MG63 (cell line): ENCODE results near the gene IGFBP5. TPM values are rescaled to one million over a fixed set of nuclear protein-coding genes. Genes with fewer than 3 reads are reported as not detected.

Experiments
- DNase-seq: peaks from one replicate; pipeline ENCODE4 v3.0.0-alpha.2; 2020
- H3K27me3 ChIP-seq: fragments of 250-450 bp; sonication (Bioruptor Pico); 2 replicates; pipeline ENCODE4 v1.5.1; 2020; ENCODE audit warnings: mild to moderate bottlenecking, moderate library complexity
- H3K36me3 ChIP-seq: fragments of 250-450 bp; sonication (Bioruptor Pico); 2 replicates; pipeline ENCODE4 v1.5.1; 2020; ENCODE audit warnings: mild to moderate bottlenecking, moderate library complexity
- H3K4me3 ChIP-seq: fragments of 250-450 bp; sonication (Bioruptor Pico); 2 replicates; pipeline ENCODE4 v1.5.1; 2020; ENCODE audit warnings: mild to moderate bottlenecking, moderate library complexity
- H3K9me3 ChIP-seq: fragments of 250-450 bp; sonication (Bioruptor Pico); 2 replicates; pipeline ENCODE4 v1.5.1; 2020; ENCODE audit warnings: mild to moderate bottlenecking, moderate library complexity
- total RNA-seq: library from RNA; depleted of rRNA; stranded (reverse); fragments of >200 nt; shearing (Covaris generic); gene quantifications from 2 replicates; pipeline ENCODE4 v1.2.3, GENCODE V29; 2014; ENCODE audit warnings: low replicate concordance

The IGFBP5 gene
- total RNA-seq, 1 experiment from 2014 or later, result 1.8 TPM

DNA sequence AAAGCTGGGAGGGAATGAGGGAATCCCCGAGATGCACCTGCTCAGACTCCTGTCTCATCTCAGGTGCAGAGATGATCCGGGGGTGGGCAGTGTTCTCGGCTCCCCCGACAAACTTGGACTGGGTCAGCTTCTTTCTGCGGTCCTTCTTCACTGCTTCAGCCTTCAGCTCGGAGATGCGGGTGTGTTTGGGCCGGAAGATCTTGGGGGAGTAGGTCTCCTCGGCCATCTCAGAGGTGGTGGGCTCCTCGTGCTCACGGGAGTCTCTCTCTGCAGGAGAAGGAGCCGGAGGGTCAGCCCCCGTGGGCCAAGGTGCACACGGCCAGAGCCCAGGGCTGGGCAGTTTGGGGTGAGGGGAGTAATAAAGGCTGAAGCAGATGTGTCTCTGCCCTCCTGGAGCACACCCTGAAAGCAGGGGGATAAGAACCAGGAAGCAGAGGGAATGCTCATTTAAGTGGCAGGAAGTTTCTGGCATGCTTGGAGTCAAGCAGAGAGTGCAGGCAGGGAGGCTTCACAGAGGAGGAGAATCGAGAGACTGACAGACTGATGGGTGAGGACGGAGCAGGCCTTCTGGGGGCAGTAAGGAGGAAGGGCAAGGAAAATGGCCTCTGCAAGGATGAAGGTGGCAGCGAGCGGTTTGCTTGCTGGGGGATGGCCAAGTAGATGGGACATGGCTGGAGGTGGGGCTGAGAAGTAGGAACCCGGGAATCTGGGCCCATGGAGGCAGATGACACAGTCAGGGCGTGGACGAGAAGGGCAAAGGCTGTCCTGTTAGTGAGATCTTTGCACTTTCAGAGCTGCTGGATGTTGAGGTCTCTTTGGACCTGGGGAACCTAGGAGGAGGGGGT, 16.3 kb downstream of the IGFBP5 start:
- no peak for DNase-seq
- Histone ChIP-seq H3K4me3 (no peak overlapping the region), H3K36me3 (no peaks in the 10 kb centered on the region), H3K27me3 (no peaks in the 10 kb centered on the region), H3K9me3 (no peaks in the 10 kb centered on the region)

DNA sequence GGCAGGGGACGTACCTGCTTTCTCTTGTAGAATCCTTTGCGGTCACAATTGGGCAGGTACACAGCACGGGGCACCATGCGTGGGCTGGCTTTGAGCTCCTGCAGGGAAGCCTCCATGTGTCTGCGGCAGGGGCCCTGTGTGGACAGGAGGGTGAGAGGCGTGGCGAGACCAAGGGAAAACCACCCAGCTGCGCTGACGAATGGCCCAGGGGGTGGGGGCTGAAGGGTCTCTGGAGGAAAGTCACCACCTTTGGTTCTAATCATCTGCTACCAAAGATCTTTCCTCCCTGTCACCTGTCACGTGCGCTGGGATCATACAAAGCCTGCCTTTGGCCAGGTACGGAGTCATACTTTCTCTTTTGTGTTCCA, 17.3 kb downstream of the IGFBP5 start:
- no peaks in the 10 kb centered on the region for H3K36me3 ChIP-seq
- no peaks in the 10 kb centered on the region for H3K27me3 ChIP-seq
- DNase-seq, result no peak
- no peak overlapping the region for H3K4me3 ChIP-seq
- no peaks in the 10 kb centered on the region for H3K9me3 ChIP-seq

DNA sequence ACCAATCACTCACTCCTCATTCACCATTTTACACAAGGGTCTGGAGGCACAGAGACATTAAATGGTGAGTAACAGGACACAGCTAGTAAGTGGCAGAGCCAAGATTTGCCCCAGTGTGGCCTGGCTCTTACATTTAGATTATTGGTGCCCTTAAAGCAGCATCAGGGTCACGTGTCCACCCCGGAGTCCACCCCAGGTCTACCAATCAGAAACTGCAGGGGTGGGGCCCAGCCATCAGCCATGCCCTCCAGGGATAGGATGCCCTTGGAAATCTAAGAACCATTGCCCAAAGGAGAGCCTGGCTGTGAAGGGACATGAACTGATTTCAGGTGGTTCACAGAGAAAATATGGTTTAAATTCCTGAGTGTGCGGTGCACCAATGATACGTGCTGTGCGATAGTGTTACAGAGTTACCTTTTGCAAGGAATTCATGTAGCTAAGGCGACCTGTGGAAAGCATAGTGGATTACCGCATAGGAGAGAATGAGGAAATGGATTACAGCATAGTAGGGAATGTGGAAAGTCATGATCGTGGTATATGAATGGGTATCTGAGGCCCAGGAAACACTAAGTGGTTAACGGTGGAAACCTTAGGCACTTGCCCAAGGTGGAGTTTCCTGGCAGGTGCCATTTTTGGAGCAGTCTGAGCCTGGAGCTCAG, 17.8 kb downstream of the IGFBP5 start:
- Histone ChIP-seq H3K27me3 (no peaks in the 10 kb centered on the region), H3K9me3 (no peaks in the 10 kb centered on the region), H3K4me3 (no peak overlapping the region), H3K36me3 (no peaks in the 10 kb centered on the region)
- DNase-seq, result no peak

DNA sequence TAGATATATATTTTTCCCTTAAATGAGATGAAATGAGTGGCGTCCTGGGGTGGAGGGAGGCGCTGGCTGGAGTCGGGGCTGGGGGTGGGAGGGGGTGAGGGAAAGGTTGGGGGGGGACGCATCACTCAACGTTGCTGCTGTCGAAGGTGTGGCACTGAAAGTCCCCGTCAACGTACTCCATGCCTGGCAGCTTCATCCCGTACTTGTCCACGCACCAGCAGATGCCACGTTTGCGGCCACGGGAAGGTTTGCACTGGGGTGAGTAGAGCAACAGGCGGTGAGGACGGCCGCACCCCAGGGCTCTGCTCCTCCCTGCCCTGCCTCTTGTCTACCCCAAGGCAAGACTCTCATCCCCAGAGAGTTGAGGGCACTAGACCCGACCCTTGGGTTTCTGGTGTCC, 18.7 kb downstream of the IGFBP5 start:
- no peaks in the 10 kb centered on the region for H3K27me3 ChIP-seq
- no peaks in the 10 kb centered on the region for H3K36me3 ChIP-seq
- H3K9me3 ChIP-seq, result no peaks in the 10 kb centered on the region
- no peak for DNase-seq
- no peak overlapping the region for H3K4me3 ChIP-seq

DNA sequence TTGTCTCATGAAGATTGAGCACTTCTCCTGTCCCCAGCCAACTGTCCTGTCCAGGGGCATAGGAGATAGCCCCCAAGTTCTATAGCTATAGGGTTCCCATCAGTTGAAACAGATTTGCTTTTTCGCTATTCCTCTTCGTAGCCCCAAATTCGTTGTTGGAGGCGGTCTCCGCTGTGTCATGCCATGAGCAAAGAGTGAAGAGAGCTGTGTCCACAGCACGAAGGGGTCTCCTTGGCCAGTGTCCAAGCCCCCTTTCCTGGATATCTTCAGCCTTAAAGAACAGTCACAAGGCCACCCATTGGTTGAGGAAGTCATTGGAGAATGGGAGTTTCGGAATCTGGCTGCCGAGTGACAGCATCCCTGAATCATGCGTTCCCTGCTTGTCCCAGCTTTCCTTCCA, 21.0 kb downstream of the IGFBP5 start:
- DNase-seq, result no peak
- H3K36me3 ChIP-seq, result no peaks in the 10 kb centered on the region
- no peaks in the 10 kb centered on the region for H3K9me3 ChIP-seq
- H3K27me3 ChIP-seq, result no peaks in the 10 kb centered on the region
- H3K4me3 ChIP-seq, result no peak overlapping the region

DNA sequence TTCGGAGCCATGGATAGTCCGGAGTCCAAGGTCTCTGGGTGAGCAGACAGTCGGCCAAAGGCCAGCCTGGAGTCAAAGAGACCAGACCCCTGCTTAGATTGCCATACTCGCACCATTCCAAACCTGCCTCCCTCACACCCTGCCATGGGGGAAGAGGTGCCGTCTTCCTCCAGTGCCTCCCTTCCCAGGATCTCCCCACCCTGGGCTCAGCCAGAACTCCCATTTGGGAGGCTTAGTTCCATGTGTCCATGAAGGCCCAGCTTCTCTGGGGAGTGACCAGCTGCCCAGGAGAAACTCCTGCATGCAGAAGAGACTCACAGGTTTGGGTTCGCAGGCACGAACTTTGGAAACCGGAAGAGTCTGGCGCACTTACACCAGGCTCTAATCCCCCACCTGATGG, 21.7 kb downstream of the IGFBP5 start:
- Histone ChIP-seq H3K36me3 (no peaks in the 10 kb centered on the region), H3K4me3 (no peak overlapping the region), H3K27me3 (no peaks in the 10 kb centered on the region), H3K9me3 (no peaks in the 10 kb centered on the region)
- no peak for DNase-seq

DNA sequence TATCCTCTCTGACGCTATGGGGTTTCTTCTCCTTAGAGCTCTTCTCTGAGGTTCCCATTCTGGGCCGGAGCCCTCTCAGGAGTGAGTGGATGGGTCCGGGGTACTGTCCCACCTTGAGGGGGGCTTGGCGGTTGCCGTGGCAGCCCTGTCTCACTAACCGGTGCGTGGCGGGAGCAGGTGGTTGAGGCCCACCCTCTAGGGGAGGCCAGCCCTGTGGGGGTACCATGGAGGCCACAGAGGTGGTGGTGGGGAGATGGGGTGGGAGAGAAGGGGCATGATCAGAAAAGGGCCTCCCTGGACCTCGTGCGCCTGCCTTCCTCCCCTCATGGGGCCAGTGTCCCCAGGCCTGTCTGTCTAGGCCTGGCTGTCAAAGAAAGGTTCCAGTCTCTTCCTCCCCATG, 22.3 kb downstream of the IGFBP5 start:
- Histone ChIP-seq H3K36me3 (no peaks in the 10 kb centered on the region), H3K9me3 (no peaks in the 10 kb centered on the region), H3K27me3 (no peaks in the 10 kb centered on the region), H3K4me3 (no peak overlapping the region)
- no peak for DNase-seq

DNA sequence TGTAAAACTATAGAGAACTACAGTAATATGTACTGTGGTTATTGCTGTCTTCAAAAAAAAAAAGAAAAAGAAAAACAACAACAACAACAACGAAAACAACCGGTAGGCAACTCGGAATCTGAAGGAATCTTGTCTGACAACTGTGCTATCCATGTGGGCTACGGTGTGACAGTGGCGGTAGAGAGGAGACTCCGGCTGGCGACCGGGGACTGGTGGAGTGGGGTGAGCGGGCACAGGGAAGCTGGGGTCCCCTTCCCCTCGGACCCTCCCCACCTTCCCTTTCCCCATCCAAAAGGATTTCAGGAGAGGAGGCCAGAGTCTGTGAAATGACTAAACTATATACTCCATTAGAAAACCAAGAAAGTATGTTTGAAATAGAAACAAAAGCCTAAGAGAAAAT, 22.9 kb downstream of the IGFBP5 start:
- DNase-seq, result no peak
- H3K36me3 ChIP-seq, result no peaks in the 10 kb centered on the region
- H3K9me3 ChIP-seq, result no peaks in the 10 kb centered on the region
- H3K27me3 ChIP-seq, result no peaks in the 10 kb centered on the region
- no peak overlapping the region for H3K4me3 ChIP-seq

DNA sequence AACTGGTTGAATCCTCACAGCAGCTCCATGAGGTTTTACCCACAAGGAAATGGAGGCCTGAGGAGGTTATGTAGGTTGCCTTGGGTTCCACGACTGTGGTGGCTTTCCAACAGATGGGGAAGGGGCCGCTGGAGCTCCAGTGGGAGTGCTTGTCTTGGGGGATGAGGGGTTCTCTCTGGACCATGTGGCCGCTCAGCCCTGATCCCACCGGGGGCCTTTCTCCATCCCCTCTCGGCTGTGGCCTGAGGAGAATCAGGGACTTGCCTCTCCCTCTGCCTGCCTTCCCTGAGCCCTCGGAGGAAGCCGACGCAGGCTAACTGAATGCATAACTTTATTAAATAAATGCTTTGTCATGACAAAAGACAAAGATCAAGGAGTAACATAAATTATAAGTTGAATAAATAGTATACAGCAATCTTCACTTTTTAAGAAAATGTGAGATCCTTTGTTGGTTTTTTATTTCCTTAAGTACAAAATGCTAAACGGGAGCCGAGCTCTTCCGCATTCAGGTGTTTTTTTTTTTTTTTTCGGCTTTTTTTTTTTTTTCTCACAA, 23.5 kb downstream of the IGFBP5 start:
- Histone ChIP-seq H3K27me3 (no peaks in the 10 kb centered on the region), H3K9me3 (no peaks in the 10 kb centered on the region), H3K4me3 (no peak overlapping the region), H3K36me3 (no peaks in the 10 kb centered on the region)
- no peak for DNase-seq

DNA sequence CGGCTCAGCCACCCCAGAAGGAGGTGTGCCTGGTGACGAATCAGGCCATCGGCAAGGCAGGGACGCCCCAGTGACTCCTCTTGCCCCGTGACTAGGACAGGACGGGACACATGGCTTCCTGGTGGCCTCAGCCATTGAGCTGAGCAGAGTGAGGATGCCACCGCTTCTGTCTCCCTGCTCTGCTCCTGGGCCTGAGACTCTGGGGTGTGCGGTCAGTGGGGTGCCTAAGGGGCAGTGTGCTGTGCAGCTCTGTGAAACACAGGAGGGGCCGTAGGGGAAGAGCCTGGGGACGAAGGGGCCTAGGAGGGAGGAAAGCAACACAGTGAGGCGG, 24.3 kb downstream of the IGFBP5 start:
- Histone ChIP-seq H3K9me3 (no peaks in the 10 kb centered on the region), H3K4me3 (no peak overlapping the region), H3K27me3 (no peaks in the 10 kb centered on the region), H3K36me3 (no peaks in the 10 kb centered on the region)
- DNase-seq, result no peak

DNA sequence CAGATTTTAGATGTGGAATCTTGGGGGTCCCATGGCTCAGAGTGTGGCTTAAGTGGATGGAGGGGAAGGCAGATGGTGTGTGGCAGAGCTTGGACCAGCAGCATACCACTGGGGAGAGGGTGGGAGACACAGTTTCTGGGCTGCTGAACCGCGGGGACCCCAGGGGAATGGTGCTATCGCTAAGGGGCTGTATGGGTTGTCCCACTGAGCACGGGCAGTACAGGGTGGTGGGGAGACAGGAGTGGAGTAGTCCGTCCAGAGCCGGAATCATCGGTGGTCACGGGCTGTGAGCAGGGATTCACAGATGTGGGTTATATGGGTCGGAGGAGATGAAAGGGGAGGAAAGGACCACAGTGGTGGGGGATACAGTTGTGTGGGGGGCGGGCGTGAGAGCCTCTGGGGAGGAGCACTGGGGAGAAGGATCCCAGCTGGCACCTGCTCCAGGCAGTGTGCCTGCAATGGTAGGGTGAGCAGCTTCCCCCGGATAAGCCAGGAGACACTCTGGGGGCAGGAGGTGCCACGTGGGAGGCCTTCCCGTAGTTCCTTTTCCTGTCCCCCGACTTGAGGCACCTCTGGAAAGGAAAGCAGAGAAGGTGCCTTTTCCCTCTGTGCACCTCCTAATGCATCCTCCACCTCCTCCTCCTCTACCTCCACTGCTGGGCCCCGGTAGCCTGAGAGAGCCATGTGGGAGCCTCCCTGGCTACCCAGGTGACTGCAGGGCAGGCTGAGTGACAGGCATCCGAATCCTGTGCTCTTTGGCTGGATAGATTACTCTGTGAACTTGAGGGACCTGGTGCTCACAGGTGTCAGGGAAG, 24.9 kb downstream of the IGFBP5 start:
- DNase-seq, result no peak

DNA sequence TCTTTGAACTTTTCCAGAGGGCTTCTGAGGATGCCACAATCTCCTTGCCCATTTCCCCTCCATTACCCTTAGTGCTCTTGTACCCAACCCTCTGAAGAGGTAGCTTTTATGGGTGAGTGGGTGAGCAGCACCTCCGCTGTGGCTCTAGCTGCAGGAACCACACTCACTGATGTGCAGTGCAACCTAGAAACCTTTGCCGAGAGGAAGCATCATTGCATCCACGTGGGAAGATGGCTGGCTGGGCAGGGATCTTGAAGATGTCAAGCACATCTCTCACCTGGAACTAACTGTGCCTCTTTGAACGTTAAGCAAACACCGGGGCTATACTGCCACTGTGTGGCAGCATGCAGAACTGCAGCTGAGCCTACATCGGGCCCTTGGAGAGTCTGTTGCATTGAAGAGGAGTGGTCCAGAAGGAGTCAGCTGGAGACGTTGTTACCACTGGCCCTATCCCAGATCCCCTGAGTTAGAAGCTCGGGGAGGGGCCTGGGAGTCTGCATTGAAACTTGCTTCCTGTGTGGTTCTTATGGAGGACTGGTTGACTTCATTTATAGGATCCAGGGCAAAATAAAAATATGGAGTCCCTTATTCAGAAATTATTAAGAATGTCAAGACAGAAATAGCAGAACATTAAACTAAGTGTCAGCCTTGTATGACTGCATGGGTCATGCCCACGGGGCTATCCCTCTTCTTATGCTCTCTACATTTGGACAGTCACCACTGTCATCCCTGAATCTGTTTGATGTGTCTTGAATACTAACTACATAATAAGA, 28.7 kb downstream of the IGFBP5 start:
- Histone ChIP-seq H3K27me3 (no peaks in the 10 kb centered on the region), H3K4me3 (no peak overlapping the region), H3K36me3 (no peaks in the 10 kb centered on the region), H3K9me3 (no peaks in the 10 kb centered on the region)
- DNase-seq, result peak; percentile 38

More for the DNA sequence above, 24.9 kb downstream of the IGFBP5 start:
- no peaks in the 10 kb centered on the region for H3K9me3 ChIP-seq
- no peak overlapping the region for H3K4me3 ChIP-seq
- no peaks in the 10 kb centered on the region for H3K36me3 ChIP-seq
- H3K27me3 ChIP-seq, result no peaks in the 10 kb centered on the region

DNA sequence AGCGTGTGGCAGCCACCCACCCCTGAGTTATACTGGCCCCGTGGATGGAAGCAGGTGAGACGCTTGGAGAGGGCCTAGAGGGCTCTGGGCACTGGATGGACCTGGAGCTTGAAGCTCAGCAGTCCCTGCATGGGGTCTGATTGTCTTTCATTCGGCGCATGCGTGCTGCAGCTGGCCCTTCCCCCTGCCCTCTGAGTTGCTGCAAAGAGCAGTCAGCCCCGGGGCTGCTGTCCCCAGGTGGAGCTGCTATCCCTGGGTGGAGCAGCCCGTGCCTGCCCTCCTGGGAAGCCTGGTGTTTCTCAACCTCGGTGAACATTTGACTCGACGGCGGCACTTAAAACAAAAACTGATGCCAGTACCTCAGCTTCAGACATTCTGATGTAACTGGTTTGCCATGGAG, 29.6 kb downstream of the IGFBP5 start:
- H3K9me3 ChIP-seq, result no peaks in the 10 kb centered on the region
- H3K27me3 ChIP-seq, result no peaks in the 10 kb centered on the region
- H3K36me3 ChIP-seq, result no peaks in the 10 kb centered on the region
- DNase-seq, result no peak
- no peak overlapping the region for H3K4me3 ChIP-seq

DNA sequence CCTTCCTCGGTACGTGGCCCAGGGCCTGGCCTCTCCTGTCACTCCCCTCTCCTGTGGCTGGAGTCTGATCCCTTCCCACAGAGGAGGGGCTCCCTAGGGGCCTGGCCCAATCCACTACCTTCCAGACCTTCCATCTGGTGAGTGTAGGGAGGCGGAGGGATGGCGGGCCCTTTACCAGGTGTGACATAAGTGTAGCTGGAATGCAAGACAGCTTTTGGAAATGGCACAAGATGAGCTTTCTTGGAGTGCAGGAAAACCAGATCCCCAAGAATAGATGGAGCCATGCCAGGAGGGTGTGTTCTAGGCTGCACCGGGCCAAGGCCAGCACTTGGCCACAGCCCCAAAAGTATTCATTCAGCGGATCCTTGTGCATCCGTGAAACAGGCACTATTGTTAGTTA, 30.1 kb downstream of the IGFBP5 start:
- H3K36me3 ChIP-seq, result no peaks in the 10 kb centered on the region
- no peak overlapping the region for H3K4me3 ChIP-seq
- peak; percentile 31 for DNase-seq
- no peaks in the 10 kb centered on the region for H3K9me3 ChIP-seq
- no peaks in the 10 kb centered on the region for H3K27me3 ChIP-seq

DNA sequence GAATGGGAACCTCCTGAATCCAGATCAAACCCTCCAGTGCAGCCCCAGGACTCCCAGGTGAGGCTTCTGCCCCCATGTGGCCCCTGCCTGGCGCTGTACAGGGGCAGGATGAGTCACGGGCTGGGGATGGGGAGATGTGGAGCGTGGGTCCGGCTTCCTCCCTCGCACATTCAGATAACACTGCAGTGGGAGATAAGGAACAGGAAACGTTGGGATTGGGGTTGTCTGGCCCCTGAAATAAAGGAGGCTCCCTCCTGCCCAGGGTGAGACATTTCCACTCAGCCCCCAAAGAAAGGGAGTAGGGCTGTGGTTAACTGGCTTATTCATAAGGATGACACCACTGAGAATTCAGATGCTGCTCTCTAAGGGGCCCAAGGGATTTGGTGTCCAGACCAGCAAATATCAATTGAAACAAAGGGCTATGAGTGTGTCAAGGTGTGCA, 30.7 kb downstream of the IGFBP5 start:
- Histone ChIP-seq H3K4me3 (no peak overlapping the region), H3K9me3 (no peaks in the 10 kb centered on the region), H3K36me3 (no peaks in the 10 kb centered on the region), H3K27me3 (no peaks in the 10 kb centered on the region)
- DNase-seq, result no peak

DNA sequence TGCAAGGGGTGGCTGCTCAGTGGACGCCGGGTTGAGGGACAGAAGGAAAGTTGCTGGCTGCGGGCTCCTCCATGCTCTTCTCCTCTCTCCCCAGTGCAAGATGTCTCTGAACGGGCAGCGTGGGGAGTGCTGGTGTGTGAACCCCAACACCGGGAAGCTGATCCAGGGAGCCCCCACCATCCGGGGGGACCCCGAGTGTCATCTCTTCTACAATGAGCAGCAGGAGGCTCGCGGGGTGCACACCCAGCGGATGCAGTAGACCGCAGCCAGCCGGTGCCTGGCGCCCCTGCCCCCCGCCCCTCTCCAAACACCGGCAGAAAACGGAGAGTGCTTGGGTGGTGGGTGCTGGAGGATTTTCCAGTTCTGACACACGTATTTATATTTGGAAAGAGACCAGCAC, 31.5 kb downstream of the IGFBP5 start:
- Histone ChIP-seq H3K27me3 (no peaks in the 10 kb centered on the region), H3K4me3 (no peak overlapping the region), H3K9me3 (no peaks in the 10 kb centered on the region), H3K36me3 (no peaks in the 10 kb centered on the region)
- DNase-seq, result no peak

DNA sequence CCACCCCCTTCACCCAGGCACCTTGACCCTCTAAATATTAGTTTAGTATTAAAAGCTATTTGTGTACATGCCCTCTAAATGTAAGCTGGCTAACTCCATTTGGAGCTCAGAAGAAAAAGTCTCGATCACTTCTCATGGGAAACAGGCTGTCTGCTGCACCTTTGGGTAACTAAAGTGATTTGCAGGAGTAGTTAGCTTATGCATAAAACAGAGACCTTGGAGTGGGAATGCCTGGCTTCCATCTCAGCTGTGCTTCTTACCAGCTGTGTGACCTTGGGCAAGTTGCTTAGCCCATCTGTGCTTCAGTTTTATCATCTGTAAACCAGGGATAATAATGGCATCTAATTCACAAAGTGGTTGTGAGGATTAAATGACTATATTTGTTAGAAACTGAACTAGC, 32.2 kb downstream of the IGFBP5 start:
- Histone ChIP-seq H3K4me3 (no peak overlapping the region), H3K27me3 (no peaks in the 10 kb centered on the region), H3K9me3 (no peaks in the 10 kb centered on the region), H3K36me3 (no peaks in the 10 kb centered on the region)
- DNase-seq, result no peak
